Thoracic aorta (tissue), 2 donors: Measurements from ENCODE around the gene RAB3GAP2. TPM values are rescaled to one million over a fixed set of nuclear protein-coding genes. Genes with fewer than 3 reads are reported as not detected.
"Not testable (repeated sequence)": the region's sequence is repeated elsewhere in the genome, so short reads cannot be mapped to it uniquely, and the experiment has no call there.

ENCODE experiments used
- ATAC-seq: fragments of 150-250 bp; one replicate; pipeline ENCODE4 v1.8.0; 2017; ENCODE audit warnings: low read depth; ENCODE audit not compliant: insufficient number of reproducible peaks, low FRiP score
- DNase-seq: peaks from one replicate; pipeline ENCODE4 v3.0.0-alpha.2; 2020; ENCODE audit warnings: low spot score
- H3K27ac ChIP-seq, 2 donors: fragments of 200-600 bp; sonication (generic); 1 replicate in 1 of 2; 2 replicates in 1 of 2; pipeline ENCODE4 v1.5.1; 2016; ENCODE audit warnings: mild to moderate bottlenecking in 2 of 2, moderate library complexity in 2 of 2
- H3K27me3 ChIP-seq: fragments of 200-600 bp; sonication (generic); replicated peaks from 2 replicates; pipeline ENCODE4 v1.6.0; 2016; ENCODE audit warnings: mild to moderate bottlenecking; ENCODE audit not compliant: insufficient read depth
- H3K36me3 ChIP-seq: fragments of 200-600 bp; sonication (generic); one replicate; pipeline ENCODE4 v1.5.1; 2016
- H3K4me1 ChIP-seq, 2 donors: fragments of 200-600 bp; sonication (generic); 1 replicate in 1 of 2; 2 replicates in 1 of 2; pipeline versions ENCODE4 v1.5.1 to v1.6.0; 2016; ENCODE audit warnings: low read depth in 2 of 2, mild to moderate bottlenecking in 1 of 2; ENCODE audit not compliant: control insufficient read depth in 1 of 2
- H3K4me3 ChIP-seq: fragments of 200-600 bp; sonication (generic); 2 replicates; pipeline ENCODE4 v1.5.1; 2016; ENCODE audit warnings: mild to moderate bottlenecking
- H3K9me3 ChIP-seq: fragments of 200-600 bp; sonication (generic); 2 replicates; pipeline ENCODE4 v1.5.1; 2016
- total RNA-seq, 2 donors: library from RNA; depleted of rRNA; stranded (reverse); fragments of >200 nt; gene quantifications; one replicate each; pipeline versions ENCODE4 v1.1.0 to v1.2.3, GENCODE V29; 2016
- TF ChIP-seq, protein P1 (sequence below): fragments of 200-600 bp; sonication (generic); IDR thresholded peaks from one replicate; pipeline ENCODE4 v1.5.1; 2019; ENCODE audit warnings: antibody characterized with exemption

RAB3GAP2 gene
- total RNA-seq, 2 donors from 2014 or later, result 22.5 to 37.9 TPM

DNA sequence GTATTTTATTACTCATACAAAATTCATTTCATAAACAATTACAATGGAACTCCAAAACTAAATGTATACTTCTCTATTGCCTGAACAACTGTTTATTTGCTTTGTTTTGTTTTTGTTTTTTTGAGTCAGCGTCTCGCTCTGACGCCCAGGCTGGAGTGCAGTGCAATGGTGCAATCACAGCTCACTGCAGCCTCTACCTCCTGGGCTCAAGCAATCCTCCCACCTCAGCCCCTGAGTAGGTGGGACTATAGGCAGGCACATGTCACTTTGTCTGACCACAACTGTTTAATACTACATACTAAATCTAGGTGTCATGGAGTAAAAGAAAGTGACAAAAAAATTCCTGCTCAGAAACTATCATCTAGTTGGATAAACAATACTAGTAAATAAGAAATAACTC is 49.3 kb downstream of the RAB3GAP2 start:
- Histone ChIP-seq H3K27me3 (no peaks in the 10 kb centered on the region), H3K4me3 (no peak overlapping the region), H3K9me3 (no peaks in the 10 kb centered on the region), H3K36me3 (no peaks in the 10 kb centered on the region), H3K27ac (no peak overlapping the region), H3K4me1 (peaks cover 18 to 19% of the 10 kb centered on the region in 2 donors)
- TF ChIP-seq, protein P1, sequence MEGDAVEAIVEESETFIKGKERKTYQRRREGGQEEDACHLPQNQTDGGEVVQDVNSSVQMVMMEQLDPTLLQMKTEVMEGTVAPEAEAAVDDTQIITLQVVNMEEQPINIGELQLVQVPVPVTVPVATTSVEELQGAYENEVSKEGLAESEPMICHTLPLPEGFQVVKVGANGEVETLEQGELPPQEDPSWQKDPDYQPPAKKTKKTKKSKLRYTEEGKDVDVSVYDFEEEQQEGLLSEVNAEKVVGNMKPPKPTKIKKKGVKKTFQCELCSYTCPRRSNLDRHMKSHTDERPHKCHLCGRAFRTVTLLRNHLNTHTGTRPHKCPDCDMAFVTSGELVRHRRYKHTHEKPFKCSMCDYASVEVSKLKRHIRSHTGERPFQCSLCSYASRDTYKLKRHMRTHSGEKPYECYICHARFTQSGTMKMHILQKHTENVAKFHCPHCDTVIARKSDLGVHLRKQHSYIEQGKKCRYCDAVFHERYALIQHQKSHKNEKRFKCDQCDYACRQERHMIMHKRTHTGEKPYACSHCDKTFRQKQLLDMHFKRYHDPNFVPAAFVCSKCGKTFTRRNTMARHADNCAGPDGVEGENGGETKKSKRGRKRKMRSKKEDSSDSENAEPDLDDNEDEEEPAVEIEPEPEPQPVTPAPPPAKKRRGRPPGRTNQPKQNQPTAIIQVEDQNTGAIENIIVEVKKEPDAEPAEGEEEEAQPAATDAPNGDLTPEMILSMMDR, result no peak
- no peak for DNase-seq
- ATAC-seq, result no peak

DNA sequence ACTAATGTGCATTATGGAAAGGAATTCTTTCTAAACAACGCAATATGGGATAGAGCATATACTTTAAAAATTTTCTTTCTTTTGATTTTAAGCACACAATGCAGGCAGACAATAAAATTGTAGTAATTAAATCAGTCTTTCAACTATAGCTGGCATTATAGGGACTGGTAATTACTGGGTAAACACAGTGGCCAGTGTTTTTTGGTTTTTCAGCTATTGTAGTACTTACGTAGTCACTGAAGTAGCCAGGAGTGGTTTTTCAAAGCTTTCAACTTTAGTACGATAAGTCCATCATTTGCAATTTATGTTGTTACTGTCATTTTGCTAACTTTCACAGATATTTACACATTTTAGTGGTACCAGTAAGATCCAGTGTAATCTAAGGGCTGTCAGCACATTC is 50.6 kb downstream of the RAB3GAP2 start:
- TF ChIP-seq, protein P1, result no peak
- DNase-seq, result no peak
- Histone ChIP-seq H3K27ac (no peak overlapping the region), H3K9me3 (no peaks in the 10 kb centered on the region), H3K4me1 (peaks cover 18 to 19% of the 10 kb centered on the region in 2 donors), H3K27me3 (no peaks in the 10 kb centered on the region), H3K4me3 (no peak overlapping the region), H3K36me3 (no peaks in the 10 kb centered on the region)
- no peak for ATAC-seq

DNA sequence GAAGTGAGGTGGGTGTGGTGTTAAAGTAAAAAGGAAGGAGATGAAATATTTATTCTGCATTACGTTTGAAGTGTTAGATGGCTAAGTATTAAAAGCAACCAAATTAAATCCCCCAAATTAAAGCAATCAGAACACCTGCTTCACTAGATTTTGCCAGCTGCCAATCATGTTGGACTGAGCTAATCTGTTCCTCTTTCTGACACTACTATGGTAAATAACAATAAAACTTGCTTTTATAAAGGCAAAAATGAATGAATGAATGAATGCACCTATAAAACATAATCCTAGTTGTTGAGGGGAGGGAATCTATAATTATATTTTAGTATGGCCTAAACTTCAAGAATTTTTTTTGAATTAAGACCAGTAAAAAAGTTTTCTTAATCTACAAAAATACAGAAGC is 51.0 kb downstream of the RAB3GAP2 start:
- H3K36me3 ChIP-seq, result no peaks in the 10 kb centered on the region
- H3K27ac ChIP-seq, result no peak overlapping the region
- H3K9me3 ChIP-seq, result no peaks in the 10 kb centered on the region
- H3K4me1 ChIP-seq, result peaks cover 18 to 19% of the 10 kb centered on the region in 2 donors
- TF ChIP-seq, protein P1, result no peak
- H3K4me3 ChIP-seq, result no peak overlapping the region
- ATAC-seq (no peak), DNase-seq (no peak)
- H3K27me3 ChIP-seq, result no peaks in the 10 kb centered on the region

DNA sequence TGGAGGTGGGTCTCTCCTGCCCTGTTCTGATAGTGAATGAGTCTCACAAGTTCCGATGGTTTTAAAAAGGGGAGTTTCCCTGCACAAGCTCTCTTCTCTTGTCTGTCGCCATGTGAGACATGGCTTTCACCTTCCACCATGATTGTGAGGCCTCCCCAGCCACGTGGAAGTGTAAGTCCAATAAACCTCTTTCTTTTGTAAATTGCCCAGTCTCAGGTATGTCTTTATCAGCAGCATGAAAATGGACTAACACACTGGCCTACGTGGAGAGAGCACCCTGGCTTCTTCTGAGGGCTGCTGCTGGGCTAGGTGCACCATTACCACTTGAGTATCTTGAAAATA is 51.6 kb downstream of the RAB3GAP2 start:
- H3K4me1 ChIP-seq, result peaks cover 16 to 19% of the 10 kb centered on the region in 2 donors
- not testable (repeated sequence) for H3K4me3 ChIP-seq, H3K9me3 ChIP-seq, H3K27me3 ChIP-seq, H3K27ac ChIP-seq, ATAC-seq, DNase-seq, H3K36me3 ChIP-seq

DNA sequence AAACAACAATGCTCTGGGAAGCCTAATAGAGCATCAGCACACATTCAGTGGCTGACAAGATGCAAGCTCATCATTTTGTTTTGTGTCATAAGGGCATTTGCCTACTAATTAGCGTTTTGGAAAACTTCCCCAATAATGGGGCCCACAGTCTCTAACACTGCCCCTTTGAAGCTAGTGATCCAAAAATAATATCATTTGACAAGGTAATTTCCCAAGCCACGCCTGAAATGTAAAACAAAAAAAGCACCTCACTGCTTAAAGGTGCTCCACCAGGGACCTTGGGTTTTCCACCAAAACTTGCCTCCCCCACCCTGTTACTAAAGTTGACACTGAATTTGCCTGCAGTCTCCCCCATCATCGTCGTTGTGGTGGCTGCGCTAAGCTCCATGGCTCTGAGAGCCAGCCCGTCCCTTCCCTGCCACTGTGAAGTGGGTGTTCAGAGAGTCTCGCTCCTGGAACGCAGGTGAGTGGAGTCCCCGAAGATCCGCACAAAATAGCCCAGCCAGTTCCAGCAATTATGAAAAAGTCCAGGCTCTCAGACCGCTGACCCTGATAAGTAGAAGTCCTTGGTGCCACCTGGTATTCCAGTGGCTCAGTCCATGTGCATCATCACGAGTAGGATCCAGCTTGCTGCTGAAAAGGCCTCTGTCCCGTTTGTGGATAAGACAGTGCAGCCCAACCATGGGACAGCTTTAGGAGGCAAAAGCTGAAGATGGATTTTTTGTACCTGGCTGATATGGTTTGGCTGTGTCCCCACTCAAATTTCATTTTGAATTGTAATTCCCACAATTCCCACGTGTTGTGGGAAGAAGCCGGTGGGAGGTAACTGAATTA is 52.2 kb downstream of the RAB3GAP2 start:
- DNase-seq, result no peak
- no peaks in the 10 kb centered on the region for H3K36me3 ChIP-seq
- no peak overlapping the region for H3K27ac ChIP-seq
- TF ChIP-seq, protein P1, result no peak
- no peak overlapping the region for H3K4me3 ChIP-seq
- peaks cover 10 to 16% of the 10 kb centered on the region in 2 donors for H3K4me1 ChIP-seq
- no peaks in the 10 kb centered on the region for H3K27me3 ChIP-seq
- ATAC-seq, result no peak
- H3K9me3 ChIP-seq, result no peaks in the 10 kb centered on the region

DNA sequence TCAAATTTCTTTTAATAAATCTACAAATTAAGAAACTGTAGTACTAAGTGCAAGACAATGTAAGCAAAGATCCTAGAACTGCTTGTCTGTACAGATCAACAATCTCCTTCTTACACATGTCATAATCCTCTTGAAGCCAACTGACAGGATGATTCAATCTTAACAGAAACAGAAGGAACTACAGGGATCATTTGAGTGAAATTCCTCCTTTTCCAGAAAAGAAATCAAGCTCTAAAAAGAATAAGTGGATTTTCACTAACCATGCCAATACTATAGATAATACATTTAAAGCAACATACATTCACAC is 53.2 kb downstream of the RAB3GAP2 start:
- H3K27me3 ChIP-seq, result no peaks in the 10 kb centered on the region
- no peak overlapping the region for H3K4me3 ChIP-seq
- no peaks in the 10 kb centered on the region for H3K9me3 ChIP-seq
- no peak overlapping the region for H3K27ac ChIP-seq
- DNase-seq, result no peak
- TF ChIP-seq, protein P1, result no peak
- ATAC-seq, result no peak
- no peaks in the 10 kb centered on the region for H3K36me3 ChIP-seq
- H3K4me1 ChIP-seq, result peaks cover 9 to 10% of the 10 kb centered on the region in 2 donors
